GM12873 (cell line): Measurements from ENCODE around the gene SHANK2.

ENCODE experiments used
- CTCF ChIP-seq: IDR thresholded peaks from 2 replicates; pipeline ENCODE4 v1.5.1; 2012; ENCODE audit warnings: low read depth, mild to moderate bottlenecking, moderate library complexity, low read length, control low read depth; ENCODE audit not compliant: insufficient read depth; ENCODE audit errors: missing control alignments

The SHANK2 gene

GRCh38 chr11:71294846-71295600 is 42.6 kb upstream of the SHANK2 start:
- TF ChIP-seq CTCF: no peak

GRCh38 chr11:71293961-71294782 is 41.8 kb upstream of the SHANK2 start:
- no peak for TF ChIP-seq CTCF

GRCh38 chr11:71286701-71287643 is 34.6 kb upstream of the SHANK2 start:
- TF ChIP-seq CTCF: no peak

GRCh38 chr11:71285111-71285510 is 32.7 kb upstream of the SHANK2 start:
- no peak for TF ChIP-seq CTCF

GRCh38 chr11:71284525-71285092 is 32.2 kb upstream of the SHANK2 start:
- no peak for TF ChIP-seq CTCF

GRCh38 chr11:71283971-71284441 is 31.6 kb upstream of the SHANK2 start:
- no peak for TF ChIP-seq CTCF
